ENCODE results near the gene PRLHR.
"Not testable (repeated sequence)": the region's sequence is repeated elsewhere in the genome, so short reads cannot be mapped to it uniquely, and the experiment has no call there.

The PRLHR gene

GRCh38 chr10:118595598-118596425 is at the start of gene PRLHR:
Gene PRLHR (minus strand): TSS chr10:118595648. CDS start chr10:118595244, 404 bp downstream.
- no peak for DNase-seq (ENCODE audit: low spot score)

GRCh38 chr10:118642228-118642627 is 46.8 kb upstream of the PRLHR start:
- DNase-seq (ENCODE audit: low spot score): no peak

- DNase-seq (ENCODE audit: low spot score): no peak
These were observed 43.2 kb upstream of the PRLHR start for GRCh38 chr10:118638680-118639079.

- no peak for DNase-seq (ENCODE audit: low spot score)
These were observed 40.4 kb upstream of the PRLHR start for GRCh38 chr10:118635674-118636402.

- DNase-seq (ENCODE audit: low spot score): no peak
These were observed 38.3 kb upstream of the PRLHR start for GRCh38 chr10:118633786-118634185.

- DNase-seq (ENCODE audit: low spot score): no peak
These were observed 33.8 kb upstream of the PRLHR start for GRCh38 chr10:118629211-118629610.

- no peak for DNase-seq (ENCODE audit: low spot score)
These were observed 32.9 kb upstream of the PRLHR start for GRCh38 chr10:118628397-118628796.

- DNase-seq (ENCODE audit: low spot score): no peak
These were observed 31.5 kb upstream of the PRLHR start for GRCh38 chr10:118626953-118627352.

GRCh38 chr10:118625504-118625903 is 30.1 kb upstream of the PRLHR start:
- DNase-seq (ENCODE audit: low spot score): no peak

- DNase-seq (ENCODE audit: low spot score): no peak
These were observed 29.3 kb upstream of the PRLHR start for GRCh38 chr10:118624747-118625146.

GRCh38 chr10:118621304-118621942 is 26.0 kb upstream of the PRLHR start:
- no peak for DNase-seq (ENCODE audit: low spot score)

GRCh38 chr10:118613863-118614262 is 18.4 kb upstream of the PRLHR start:
- not testable (repeated sequence) for DNase-seq (ENCODE audit: low spot score)

- DNase-seq (ENCODE audit: low spot score): no peak
These were observed 15.1 kb upstream of the PRLHR start for GRCh38 chr10:118610577-118610976.

GRCh38 chr10:118607768-118608354 is 12.4 kb upstream of the PRLHR start:
- no peak for DNase-seq (ENCODE audit: low spot score)

- no peak for DNase-seq (ENCODE audit: low spot score)
These were observed 10.2 kb upstream of the PRLHR start for GRCh38 chr10:118605694-118606093.

- DNase-seq (ENCODE audit: low spot score): no peak
These were observed 1.1 kb upstream of the PRLHR start for GRCh38 chr10:118596426-118597124.

- DNase-seq (ENCODE audit: low spot score): no peak
These were observed 406 bp downstream of the PRLHR start for GRCh38 chr10:118595064-118595420.

- DNase-seq (ENCODE audit: low spot score): peak; percentile 30
These were observed 920 bp downstream of the PRLHR start for GRCh38 chr10:118594392-118595063.

- DNase-seq (ENCODE audit: low spot score): no peak
These were observed 2.6 kb downstream of the PRLHR start for GRCh38 chr10:118592675-118593330.

GRCh38 chr10:118590334-118590733 is 5.1 kb downstream of the PRLHR start:
- no peak for DNase-seq (ENCODE audit: low spot score)
